Right ventricle myocardium superior (tissue), 1 donor: Measurements from ENCODE around the gene CROCC2. TPM values are rescaled to one million over a fixed set of nuclear protein-coding genes. Genes with fewer than 3 reads are reported as not detected.

Source experiments
- ATAC-seq: fragments of 200-7000 bp; cut with Tn5 transposase; one replicate; pipeline ENCODE4 v1.9.1; 2020; ENCODE audit warnings: mild to moderate bottlenecking; ENCODE audit not compliant: poor library complexity
- DNase-seq: peaks from one replicate; pipeline ENCODE4 v3.0.0-alpha.2; 2020
- intact Hi-C: fragments of 100-400 bp; cut with DNase I; formaldehyde crosslinking; loops from one replicate; pipeline ENCODE4 v1.11.2; 2022
- total RNA-seq: library from RNA; stranded (reverse); fragmentation: NEBNext Ultra II Directional; extraction: Animal tissue kit (Norgen Biotek cat#: 25700); gene quantifications from one replicate; pipeline ENCODE4 v1.2.1, GENCODE V29; 2021
- donor health status: DM: no; HTN: yes; CAD: no; lungs with severe emphysema.

The CROCC2 gene
- total RNA-seq, 1 donor from 2014 or later, result not detected

GRCh38 chr2:240901986-240902614 is 4.0 kb upstream of the CROCC2 start:
- intact Hi-C loops, result no loop called here
- DNase-seq (peak; percentile 24), ATAC-seq (no peak)

- intact Hi-C loops, result no loop called here
- ATAC-seq (no peak), DNase-seq (peak; percentile 27)
Observed at GRCh38 chr2:240902615-240903041, 3.5 kb upstream of the CROCC2 start.

- peak; percentile 25 for DNase-seq
- intact Hi-C loops, result no loop called here
- ATAC-seq, result no peak
Observed at GRCh38 chr2:240903191-240904060, 2.7 kb upstream of the CROCC2 start.

GRCh38 chr2:240904216-240905175 is 1.6 kb upstream of the CROCC2 start:
- DNase-seq, result peak; percentile 38
- ATAC-seq, result no peak

GRCh38 chr2:240905176-240905781 is 857 bp upstream of the CROCC2 start:
- ATAC-seq, result no peak
- intact Hi-C loops, result no loop called here
- peak; percentile 34 for DNase-seq

More at GRCh38 chr2:240904216-240905175, 1.6 kb upstream of the CROCC2 start:
- intact Hi-C loops, result no loop called here

- DNase-seq (peak; percentile 31), ATAC-seq (no peak)
Observed at GRCh38 chr2:240906911-240907590, 915 bp downstream of the CROCC2 start.

GRCh38 chr2:240909216-240909974 is 3.3 kb downstream of the CROCC2 start:
- ATAC-seq (no peak), DNase-seq (no peak)
- intact Hi-C loops, result no loop called here

More at GRCh38 chr2:240906911-240907590, 915 bp downstream of the CROCC2 start:
- intact Hi-C loops, result no loop called here

- intact Hi-C loops, result no loop called here
- no peak for DNase-seq
- no peak for ATAC-seq
Observed at GRCh38 chr2:240911641-240912265, 5.6 kb downstream of the CROCC2 start.

- intact Hi-C loops, result no loop called here
- DNase-seq (no peak), ATAC-seq (no peak)
Observed at GRCh38 chr2:240912878-240913809, 7.0 kb downstream of the CROCC2 start.

- peak; percentile 72 for ATAC-seq
- intact Hi-C loops, result no loop called here
Observed at GRCh38 chr2:240913810-240914644, 7.9 kb downstream of the CROCC2 start.

GRCh38 chr2:240914645-240915525 is 8.7 kb downstream of the CROCC2 start:
- DNase-seq (peak; percentile 17), ATAC-seq (no peak)
- intact Hi-C loops, result no loop called here

More at GRCh38 chr2:240913810-240914644, 7.9 kb downstream of the CROCC2 start:
- peak; percentile 90 for DNase-seq

- DNase-seq, result peak; percentile 37
- intact Hi-C loops, result no loop called here
- no peak for ATAC-seq
Observed at GRCh38 chr2:240915526-240916341, 9.6 kb downstream of the CROCC2 start.

GRCh38 chr2:240916571-240917008 is 10.5 kb downstream of the CROCC2 start:
- intact Hi-C loops, result no loop called here
- ATAC-seq (peak; percentile 69), DNase-seq (peak; percentile 84)
